NCI-H1048 (cell line): ENCODE data around the gene MYLK3.

ENCODE experiments used
- DNase-seq: peaks from one replicate; lab custom pipeline; 2025; lab: John Stamatoyannopoulos, UW

MYLK3 gene

DNA sequence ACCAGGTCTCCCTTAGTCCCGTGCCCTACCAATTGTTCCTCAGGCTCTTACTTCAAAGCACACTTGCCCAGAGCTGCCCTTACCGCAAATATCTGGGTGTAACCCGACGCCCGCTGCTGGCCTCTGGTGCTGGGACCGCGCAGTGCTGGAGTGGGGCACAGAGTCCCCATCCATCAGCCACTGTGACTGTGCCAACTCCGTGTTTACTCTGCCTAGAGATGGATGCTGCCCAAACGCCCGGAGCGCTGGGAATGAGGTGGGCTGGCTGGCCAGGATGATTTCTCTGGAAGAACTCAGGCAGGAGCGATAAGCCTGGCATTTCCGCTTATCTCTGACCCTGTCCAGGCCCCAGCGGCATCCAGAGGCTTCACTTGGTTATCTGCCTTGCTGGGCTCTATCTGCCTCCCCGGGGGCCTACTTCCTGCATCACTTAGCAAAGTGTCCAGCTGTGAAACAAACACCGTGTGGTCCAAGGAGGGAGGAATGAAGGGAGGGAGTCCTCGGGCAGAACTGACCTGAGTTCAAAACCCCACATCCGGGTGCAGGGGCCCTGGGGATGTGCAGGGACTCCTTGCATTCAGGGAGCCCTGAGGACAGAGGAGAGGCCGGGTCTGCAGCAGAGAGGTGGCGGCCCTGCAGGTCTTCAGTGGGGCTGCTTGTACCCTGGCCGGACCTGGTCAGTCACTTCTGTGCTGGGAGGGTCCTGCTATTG, 9.4 kb upstream of the MYLK3 start:
- no peak for DNase-seq

DNA sequence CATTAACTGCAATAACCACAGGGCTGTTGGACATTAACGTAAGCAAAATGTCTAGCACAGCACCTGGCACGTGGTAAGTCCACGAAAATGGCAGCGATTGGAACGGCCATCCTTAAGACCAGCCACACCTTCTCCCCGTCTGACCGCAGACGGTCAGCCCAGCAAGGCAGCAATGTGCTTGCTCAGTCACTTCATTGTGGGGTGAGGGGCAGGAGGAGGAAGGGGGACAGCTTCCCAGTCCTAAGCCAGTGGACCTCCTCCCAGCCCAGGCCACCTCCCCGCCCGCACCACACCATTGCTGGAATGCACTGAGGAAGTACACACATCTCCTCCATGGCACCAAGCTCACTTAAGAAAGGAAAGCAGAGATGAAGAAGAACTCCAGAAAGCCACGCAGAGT, 8.6 kb upstream of the MYLK3 start:
- no peak for DNase-seq

DNA sequence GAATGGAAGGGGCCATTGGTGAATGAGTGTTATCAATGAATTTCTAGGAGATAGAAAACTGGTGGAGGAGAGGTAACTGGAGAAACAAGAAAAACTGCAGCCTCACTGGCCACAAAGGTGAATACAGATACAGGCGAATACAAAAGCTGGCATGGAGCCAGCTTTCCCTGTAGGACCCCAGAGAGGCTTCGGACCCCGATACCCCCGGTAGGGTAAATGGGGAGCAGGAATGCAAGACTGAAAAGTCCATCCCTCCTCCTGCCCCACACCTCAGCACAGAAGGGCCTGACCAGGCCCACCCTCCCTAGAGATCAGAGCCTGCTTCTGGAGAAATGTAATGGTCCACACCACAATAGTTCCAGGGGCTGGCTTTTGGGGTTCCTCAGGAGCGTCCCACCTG, 4.9 kb upstream of the MYLK3 start:
- DNase-seq = no peak

DNA sequence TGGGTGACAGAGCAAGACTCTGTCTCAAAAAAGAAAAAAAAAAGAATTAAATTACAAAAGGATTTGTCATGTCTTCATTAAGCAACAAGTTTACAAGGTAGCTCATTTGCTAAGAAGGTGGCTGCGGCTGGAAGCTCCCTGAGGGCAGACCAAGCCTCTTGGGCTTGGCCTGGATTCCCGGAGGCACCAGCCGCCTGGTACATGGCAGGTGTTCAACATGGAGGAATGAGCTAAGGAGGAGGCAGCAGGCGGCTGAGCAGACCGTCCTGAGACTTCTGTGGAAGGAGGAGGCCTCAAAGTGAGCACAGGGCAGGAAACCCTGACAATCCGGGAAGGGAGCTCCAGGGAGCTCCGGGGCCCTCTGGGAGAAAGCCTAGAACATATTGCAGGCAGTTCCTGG, 3.2 kb upstream of the MYLK3 start:
- DNase-seq = no peak

DNA sequence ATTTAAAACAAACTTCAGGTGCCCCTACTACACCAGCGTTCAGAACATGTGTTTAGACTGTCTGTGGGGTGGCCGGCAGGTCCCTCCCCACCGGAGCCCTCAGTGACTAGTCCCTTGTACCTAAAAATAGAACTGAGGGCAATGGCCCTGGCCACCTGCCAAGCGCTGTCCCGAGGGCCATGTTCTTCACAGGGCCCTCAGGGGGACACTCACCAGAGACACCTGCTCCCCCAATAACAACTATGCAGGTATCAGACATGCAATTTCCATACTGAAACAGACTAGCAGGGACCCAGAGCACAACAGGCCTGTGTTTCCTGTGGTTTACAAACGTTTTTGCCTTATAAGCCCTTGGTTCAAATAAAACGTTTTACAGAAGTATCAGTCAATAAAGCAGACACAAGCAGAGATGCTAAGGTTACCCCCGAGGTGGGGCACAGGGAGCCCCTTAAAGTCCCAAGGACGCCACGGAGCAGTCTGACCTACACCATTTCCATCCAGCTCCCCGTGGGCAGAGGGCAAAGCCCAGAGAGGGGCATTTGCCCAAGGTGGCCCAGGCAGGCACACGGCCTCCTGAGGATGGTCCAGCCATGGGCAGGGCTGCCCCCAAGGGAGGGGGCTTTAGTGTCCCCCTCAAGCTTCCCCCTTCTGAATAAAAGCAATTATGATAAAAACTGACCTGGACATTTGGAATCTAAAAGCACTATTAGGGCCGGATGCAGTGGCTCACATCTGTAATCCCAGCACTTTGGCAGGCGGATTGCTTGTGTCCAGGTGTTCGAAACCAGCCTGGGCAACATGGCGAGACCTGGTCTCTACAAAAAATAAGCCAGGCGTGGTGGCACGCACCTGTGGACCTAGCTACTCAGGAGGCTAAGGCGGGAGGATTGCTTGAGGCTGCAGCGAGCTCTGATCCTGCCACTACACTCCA, 896 bp upstream of the MYLK3 start:
- no peak for DNase-seq

DNA sequence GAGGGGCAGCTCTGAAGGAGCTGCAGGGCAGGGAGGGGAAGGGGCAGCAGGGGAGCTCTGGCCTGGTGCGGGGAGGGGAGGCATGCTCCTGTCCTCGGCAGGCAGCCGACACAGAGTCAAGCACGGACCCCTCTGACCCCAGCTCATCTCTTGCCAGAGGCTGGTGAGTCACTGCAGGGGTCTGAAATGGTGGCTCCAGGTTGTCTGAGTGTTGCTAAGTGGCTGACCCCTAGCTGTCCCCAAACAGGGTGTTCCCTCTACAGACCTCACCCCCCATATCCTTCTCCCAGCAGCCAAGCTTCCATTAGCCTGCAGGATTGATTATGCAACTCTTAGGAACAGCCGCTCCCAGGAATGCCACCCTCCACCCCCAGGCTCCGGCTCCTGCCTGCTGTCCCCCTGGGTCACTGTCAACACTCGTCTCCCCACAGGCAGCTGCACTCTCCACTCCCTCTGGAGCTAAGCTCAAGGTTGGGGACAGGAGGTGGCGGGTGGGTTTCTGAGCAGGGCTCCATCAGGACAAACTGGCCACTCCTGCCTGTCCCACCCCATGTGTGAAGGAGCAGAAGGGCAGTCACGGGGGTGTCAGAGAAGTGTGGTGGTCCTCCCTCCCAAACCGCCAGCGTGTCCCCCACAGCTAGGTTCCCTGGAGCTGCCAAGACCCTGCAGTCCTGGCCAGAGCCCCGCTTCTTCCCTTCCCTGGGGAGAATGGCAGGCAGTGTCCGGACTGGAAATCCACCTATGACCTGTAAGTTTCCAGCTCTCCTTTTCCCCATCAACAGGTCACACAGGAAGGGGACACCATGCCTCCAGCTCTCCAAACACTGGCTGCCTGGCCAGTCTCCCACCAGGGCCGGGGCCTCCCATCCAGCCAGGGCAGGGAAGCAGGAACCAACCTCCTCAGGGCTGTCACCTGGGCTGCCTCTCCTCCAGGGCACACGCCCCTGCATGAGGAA, 1.0 kb downstream of the MYLK3 start:
- DNase-seq = no peak

DNA sequence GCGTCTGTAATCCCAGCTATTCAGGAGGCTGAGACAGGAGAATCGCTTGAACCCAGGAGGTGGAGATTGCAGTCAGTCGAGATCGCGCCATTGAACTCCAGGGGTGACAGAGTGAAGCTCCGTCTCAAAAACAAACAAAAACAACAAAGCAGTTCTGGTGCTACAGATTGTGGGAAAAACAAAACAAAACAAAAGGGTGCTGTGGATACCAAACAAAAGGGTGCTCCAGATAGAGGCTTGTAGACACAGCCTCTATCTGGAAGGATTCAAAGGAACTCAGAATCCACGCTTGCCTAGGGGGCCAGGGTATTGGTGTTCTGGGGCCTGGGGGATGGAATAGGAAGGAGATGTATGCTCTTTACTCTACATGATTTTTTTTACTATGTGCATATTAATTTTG, 2.5 kb downstream of the MYLK3 start:
- DNase-seq = no peak

DNA sequence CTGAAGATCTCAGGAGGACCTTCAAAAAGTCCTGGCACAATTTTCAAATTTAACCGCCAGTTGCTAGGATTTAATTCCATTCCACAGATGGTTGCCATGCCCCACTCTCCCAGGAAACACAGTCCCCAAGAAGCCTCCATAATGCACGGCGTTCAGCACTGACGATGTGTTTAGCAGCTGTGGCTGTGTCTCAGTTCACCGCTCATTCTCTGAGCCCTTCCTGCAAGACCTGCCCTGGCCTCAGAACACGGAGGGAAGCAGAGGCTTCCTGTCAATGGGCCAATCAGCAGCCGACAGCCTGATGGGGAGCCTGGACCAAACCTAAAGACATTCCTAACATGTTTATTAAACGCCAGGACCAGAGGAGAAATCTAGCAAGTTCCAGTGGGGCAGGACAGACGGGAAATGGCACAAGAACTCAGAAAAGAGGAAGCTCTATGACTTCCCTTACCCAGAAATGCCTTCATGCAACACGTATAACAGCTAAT, 4.9 kb downstream of the MYLK3 start:
- no peak for DNase-seq

DNA sequence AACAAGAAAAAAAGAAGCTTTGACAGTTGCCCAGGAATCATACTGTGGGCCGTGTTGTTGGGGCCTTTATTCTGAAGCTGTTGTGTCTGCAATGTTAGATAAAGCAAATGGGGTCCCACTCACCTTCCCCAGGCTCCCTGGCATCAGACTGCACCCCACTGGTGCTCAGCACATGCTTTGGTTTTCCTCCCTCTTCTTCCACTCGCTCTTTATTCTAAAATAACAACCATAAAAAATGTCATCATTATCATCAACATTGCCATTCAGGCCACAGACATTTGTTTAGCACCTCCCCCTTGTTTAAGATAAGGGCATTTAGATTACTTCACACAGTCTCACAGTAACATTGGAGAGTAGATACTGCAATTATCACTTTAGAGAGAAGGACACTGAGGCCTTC, 8.2 kb downstream of the MYLK3 start:
- no peak for DNase-seq

DNA sequence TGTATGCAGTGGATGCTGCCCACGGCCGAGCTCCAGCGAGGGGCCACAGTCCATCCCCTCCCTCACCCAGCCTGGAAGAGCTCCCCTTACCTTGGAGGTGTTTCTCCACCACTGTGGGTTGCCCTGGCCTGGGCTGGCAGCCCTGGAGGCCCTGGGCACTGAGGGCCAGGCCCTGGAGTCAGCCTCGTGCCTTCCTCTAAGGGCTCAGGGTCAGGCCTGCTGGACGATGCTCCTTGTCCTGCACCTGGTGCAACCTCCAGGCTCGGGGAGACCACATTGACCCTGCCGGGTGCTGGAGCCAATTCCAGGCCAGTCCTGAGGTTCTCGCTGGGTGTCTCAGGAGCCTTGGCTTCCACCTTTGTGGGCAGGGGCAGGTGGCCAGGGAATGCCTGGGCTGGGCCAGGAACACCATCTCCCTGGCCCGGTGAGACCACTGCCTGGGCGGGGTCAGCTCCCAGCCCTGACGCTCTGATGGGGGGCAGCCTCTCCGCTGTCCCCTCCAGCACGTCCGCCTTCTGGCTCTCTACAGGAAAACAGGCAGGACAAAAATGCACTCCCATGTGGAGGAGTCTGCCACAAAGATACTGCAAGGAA, 10.4 kb downstream of the MYLK3 start:
- DNase-seq = no peak

DNA sequence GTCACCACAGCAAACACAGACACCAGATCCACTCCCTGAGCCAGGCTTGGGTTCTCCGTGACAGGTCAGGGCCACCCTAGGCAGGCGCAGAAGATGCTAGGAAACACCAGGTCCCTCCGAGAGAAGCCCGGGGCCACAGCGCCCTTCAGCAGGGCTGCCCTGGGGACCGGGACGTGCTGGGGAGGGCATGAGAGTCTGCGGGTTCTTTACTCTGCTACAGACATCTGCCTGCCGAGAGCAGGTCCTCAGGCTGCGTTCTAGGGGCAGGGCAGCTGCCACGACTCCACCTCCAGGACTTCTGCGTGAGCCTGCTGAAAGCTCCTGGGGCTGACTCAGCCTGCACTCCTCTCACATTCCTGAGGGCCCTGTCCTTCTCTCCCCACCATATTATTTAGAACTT, 11.4 kb downstream of the MYLK3 start:
- DNase-seq = no peak

DNA sequence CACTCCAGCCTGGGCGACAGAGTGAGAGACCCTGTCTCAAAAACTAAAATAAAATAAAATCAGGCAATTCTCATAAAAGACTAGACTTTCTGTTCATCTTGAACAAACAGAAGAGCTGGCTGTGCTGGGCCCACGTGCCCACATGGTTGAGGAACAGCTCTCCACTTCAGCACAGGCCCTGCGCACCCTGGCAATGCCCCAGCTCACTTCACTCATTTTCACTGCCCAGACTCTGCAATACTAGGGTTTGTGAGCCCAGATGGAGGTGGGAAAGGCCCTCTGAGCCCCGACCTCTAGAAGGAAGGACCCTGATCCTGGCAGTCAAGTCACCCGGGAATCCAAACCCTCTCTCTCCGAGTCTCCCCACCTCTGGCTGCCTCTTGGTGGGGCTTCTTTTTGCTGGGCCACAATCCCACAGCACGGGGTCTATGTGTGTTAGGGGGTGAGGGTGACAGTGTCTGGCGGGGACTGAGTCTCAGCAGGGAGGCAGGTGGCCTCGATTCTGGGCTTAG, 14.8 kb downstream of the MYLK3 start:
- no peak for DNase-seq

DNA sequence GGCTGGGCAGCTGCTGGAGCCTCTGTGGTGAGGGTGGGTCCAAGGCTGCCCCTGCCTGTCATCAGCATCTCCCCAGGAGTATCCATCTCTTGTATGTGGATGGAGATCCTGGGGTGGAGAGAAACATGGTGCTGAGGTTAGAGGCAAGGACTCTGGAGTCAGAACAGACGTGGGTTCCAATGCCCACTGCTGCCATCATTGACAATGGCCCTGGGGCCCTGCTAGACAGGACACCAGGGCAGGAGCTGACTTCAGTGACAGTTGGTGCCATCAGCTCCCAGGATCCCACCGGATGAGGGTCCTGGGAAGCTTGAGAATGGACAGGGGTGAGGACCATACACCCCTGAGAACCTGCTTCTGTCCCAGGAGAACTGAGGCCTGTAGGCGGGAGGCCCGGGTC, 15.6 kb downstream of the MYLK3 start:
- DNase-seq = no peak

DNA sequence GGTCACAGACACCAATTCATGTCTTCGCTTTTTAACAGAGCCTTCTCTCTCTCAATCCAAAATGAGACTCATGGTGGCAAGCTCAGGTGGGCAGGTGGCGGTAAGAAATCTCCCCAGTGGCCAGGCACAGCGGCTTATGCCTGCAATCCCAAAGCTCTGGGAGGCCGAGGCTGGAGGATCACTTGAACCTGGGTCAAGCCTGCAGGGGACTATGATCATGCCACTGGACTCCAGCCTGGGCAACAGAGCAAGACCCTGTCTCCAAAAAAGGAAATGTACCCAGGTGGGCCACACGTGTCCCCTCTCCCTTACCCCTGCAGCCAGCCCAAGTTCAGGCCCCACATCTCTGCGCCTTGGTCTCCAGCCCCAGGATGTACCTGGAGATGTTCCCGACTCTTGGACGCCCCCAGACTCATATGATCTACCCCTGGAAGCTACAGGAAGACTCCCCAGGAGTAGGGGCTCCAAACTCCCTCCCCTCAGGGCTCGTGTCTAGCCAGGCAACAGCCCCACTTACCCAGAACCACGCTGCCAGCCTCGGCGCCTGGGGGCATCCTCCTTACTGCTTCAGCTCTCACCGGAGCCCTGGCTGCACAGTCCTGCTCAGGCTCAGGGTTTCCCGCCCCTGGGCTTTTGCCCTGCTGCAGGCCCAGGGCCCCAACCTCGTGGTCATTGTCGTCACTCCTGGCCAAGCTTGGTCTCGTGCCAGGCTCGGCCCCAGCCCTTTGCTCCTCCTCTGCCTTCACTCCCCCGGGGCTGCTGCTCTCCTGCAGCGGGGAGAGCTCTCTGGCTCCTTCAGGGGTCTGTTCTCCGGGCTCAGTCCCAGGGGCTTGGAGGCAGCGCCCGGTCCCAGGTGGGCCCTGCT, 16.2 kb downstream of the MYLK3 start:
- no peak for DNase-seq

DNA sequence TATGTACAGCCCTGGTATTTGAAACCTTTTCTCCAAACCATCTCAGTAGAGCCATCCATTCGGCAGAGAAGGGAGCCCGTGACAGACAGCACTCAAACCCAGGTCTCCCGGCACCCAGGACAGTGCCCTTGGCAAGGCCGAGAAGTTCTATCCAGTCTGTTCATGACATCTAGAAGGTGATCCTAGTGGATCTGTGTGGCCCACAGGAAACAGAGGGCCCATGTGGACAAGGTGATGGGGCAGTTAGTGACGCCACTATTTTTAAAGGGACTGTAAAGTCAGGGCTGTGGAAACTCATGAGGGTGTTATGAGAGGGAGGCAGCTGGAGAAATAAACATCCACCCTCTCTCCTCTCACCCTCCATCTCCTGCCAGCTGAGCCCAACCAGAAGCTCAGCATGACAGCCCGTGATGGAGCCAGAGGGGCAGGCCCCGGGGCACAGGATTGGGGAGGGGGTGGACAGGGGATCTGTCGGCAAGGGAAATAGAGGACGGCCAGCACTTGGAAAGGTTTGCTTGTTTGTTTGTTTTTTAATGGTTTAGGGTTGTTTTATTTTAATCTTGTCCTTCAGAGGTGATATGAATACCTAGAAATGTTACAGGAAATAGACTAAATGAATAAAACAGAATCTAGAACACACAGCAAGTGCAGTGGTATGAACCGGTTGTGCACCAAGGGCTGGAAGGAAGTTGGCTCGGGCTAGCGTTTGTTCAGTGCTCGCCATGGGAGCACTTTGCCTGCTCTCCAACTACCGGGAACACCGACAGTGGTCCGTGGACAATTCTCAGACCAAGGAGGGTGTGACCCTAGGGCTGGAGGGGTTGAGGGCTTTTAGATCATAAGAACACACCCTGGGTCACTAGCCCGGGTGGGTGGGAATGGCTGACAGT, 17.1 kb downstream of the MYLK3 start:
- no peak for DNase-seq

DNA sequence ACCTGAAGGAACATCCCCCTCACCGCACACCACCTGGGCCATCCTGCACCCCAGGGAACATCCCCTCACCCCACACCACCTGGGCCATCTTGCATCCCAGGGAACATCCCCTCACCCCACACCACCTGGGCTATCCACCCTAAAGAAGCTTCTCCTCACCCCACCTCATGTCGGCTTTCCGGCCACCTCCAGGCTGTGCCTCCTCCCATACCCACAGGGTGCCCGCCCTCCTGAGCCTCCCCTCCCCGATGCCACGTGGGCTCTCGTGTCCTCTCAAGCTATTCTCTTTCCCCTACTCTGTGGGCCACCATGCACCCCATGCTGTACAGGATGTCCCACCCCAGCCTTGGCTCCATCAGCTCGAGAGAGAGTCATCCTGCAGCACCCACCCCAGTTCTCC, 18.0 kb downstream of the MYLK3 start:
- DNase-seq = no peak

DNA sequence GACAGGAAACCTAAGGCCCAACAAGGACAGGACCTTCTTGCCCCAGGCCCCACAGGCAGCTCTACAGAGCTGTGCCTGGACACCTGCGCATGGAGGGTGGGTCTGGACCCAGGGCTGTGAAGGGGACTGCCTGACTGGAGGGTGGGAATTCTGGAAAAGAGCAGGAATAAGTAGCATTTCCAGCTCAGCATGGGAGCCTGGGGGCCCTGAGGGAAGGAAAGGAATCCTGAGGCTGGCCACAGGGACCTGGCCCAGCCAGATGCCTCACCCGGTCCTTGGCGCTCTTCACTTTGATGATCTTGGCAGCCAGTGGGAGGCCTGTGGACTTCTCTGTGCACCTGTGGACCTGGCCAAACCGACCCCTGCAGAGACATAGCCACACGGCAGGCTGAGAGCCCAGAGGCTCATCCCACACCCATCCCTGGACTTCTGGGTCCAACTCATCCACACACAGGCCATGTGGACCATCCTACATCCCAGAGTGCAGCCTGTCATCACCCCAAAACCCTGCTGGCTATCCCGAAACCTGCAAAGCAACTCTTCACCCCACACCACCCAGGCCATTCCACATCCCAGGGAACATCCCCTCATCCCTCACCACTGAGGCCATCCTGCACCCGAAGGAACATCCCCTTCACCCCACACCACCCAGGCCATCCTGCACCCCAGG, 18.7 kb downstream of the MYLK3 start:
- DNase-seq = no peak

DNA sequence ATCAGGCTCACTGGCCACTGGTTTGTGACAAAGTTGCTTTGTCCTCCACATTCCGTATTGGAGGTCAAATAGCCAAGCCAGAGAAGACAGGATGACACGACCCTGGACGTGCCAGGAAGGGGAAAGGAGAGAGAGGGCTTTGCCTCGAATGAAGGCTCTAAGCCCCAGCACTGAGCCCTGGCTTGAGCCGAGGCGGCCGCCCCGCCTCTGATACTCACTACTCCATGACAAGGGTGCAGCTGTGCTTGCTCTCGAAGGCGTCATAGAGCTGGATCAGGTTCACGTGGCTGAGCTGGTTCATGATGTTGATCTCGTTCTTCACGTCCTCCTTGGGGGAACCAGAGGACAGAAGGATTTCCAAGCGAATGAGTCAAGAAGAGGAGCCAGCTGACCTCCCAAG, 19.3 kb downstream of the MYLK3 start:
- no peak for DNase-seq

DNA sequence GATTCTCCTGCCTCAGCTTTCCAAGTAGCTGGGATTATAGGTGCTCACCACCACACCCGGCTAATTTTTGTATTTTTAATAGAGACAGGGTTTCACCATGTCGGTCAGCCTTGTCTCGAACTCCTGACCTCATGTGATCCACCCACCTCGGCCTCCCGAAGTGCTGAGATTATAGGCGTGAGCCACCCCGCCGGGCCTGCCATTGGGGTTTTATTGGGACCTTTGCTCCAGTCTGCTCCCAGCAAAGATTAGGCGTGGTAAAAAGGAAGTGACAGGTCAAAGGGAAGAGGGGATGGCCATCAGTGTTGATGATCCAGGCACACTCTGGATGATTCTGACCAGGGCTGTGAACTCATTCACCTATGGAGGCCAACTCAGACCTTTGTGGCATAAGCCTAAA, 20.5 kb downstream of the MYLK3 start:
- DNase-seq = no peak
